Uterus (tissue), 4 donors: ENCODE measurements around the gene C11orf58. TPM values are rescaled to one million over a fixed set of nuclear protein-coding genes. Genes with fewer than 3 reads are reported as not detected.

Source experiments
- DNase-seq, 2 donors: peaks; one replicate each; pipeline ENCODE4 v3.0.0-alpha.2; 2019 to 2020
- H3K27ac ChIP-seq, 2 donors: fragments of 200-600 bp; sonication (generic); 1 replicate in 1 of 2; 2 replicates in 1 of 2; pipeline ENCODE4 v1.5.1; 2016 to 2018
- H3K27me3 ChIP-seq, 2 donors: fragments of 200-600 bp; sonication (generic); one replicate each; pipeline ENCODE4 v1.5.1; 2018 to 2019; ENCODE audit warnings: control low read depth in 1 of 2
- H3K36me3 ChIP-seq, 2 donors: fragments of 200-600 bp; sonication (generic); one replicate each; pipeline ENCODE4 v1.5.1; 2019; ENCODE audit warnings: control low read depth in 1 of 2
- H3K4me1 ChIP-seq, 2 donors: fragments of 200-600 bp; sonication (generic); one replicate each; pipeline ENCODE4 v1.5.1; 2018 to 2019; ENCODE audit warnings: control low read depth in 1 of 2
- H3K4me3 ChIP-seq, 2 donors: fragments of 200-600 bp; sonication (generic); 1 replicate in 1 of 2; 2 replicates in 1 of 2; pipeline ENCODE4 v1.5.1; 2018 to 2019; ENCODE audit warnings: mild to moderate bottlenecking in 1 of 2
- H3K9me3 ChIP-seq, 2 donors: fragments of 200-600 bp; sonication (generic); one replicate each; pipeline ENCODE4 v1.5.1; 2019; ENCODE audit warnings: control low read depth in 1 of 2
- CTCF ChIP-seq, 4 experiments: fragments of 200-600 bp in 2 of 4; fragments of 450-650 bp in 2 of 4; sonication (generic) in 2 of 4; IDR thresholded peaks; one replicate each; pipeline ENCODE4 v1.5.1; 2016 to 2019; ENCODE audit warnings: antibody characterized with exemption in 4 of 4, mild to moderate bottlenecking in 2 of 4, moderate library complexity in 1 of 4
- POLR2A ChIP-seq, 2 donors: fragments of 450-650 bp; IDR thresholded peaks; one replicate each; pipeline ENCODE4 v1.6.1; 2016; ENCODE audit warnings: antibody characterized with exemption in 2 of 2, mild to moderate bottlenecking in 1 of 2, moderate library complexity in 1 of 2
- intact Hi-C: fragments of 100-400 bp; cut with DNase I; formaldehyde crosslinking; loops from one replicate; pipeline ENCODE4 v1.15.1; 2023; ENCODE audit warnings: low total_unique reads
- total RNA-seq, 4 donors: library from RNA; depleted of rRNA in 3 of 4; stranded (reverse); fragments of >200 nt in 3 of 4; gene quantifications; one replicate each; pipeline versions ENCODE4 v1.1.0 to v1.2.4, GENCODE V29; 2014 to 2023
- donor health status: DM: yes; HTN: yes; CAD: no.

C11orf58 gene
- total RNA-seq, 4 donors from 2014 or later: 126 to 252 (median 148) TPM

GRCh38 chr11:16777613-16777975 lies 39.1 kb downstream of the C11orf58 start:
- no peak for DNase-seq
- Histone ChIP-seq H3K27ac (no peak overlapping the region), H3K4me3 (no peak overlapping the region), H3K9me3 (no peaks in the 10 kb centered on the region), H3K27me3 (no peaks in the 10 kb centered on the region), H3K4me1 (no peaks in the 10 kb centered on the region), H3K36me3 (no peaks in the 10 kb centered on the region)
- TF ChIP-seq CTCF (IDR thresholded peaks at IDR 0.05): no peak
- TF ChIP-seq POLR2A (IDR thresholded peaks at IDR 0.05): no peak
- intact Hi-C loops: no loop called here

- no peak overlapping the region for H3K27ac ChIP-seq
- intact Hi-C loops: no loop called here
Measured at GRCh38 chr11:16778286-16778685, 39.8 kb downstream of the C11orf58 start.

GRCh38 chr11:16778876-16779275 lies 40.4 kb downstream of the C11orf58 start:
- no peaks in the 10 kb centered on the region for H3K27me3 ChIP-seq
- DNase-seq: no peak
- no peak overlapping the region for H3K27ac ChIP-seq
- H3K4me1 ChIP-seq: no peaks in the 10 kb centered on the region
- no peaks in the 10 kb centered on the region for H3K36me3 ChIP-seq
- intact Hi-C loops: no loop called here
- no peaks in the 10 kb centered on the region for H3K9me3 ChIP-seq
- H3K4me3 ChIP-seq: no peak overlapping the region
- TF ChIP-seq POLR2A (IDR thresholded peaks at IDR 0.05) (no peak), CTCF (IDR thresholded peaks at IDR 0.05) (no peak)

More at GRCh38 chr11:16778286-16778685, 39.8 kb downstream of the C11orf58 start:
- H3K9me3 ChIP-seq: no peaks in the 10 kb centered on the region
- H3K27me3 ChIP-seq: no peaks in the 10 kb centered on the region
- DNase-seq: no peak
- TF ChIP-seq CTCF (IDR thresholded peaks at IDR 0.05) (no peak), POLR2A (IDR thresholded peaks at IDR 0.05) (no peak)
- no peak overlapping the region for H3K4me3 ChIP-seq
- H3K36me3 ChIP-seq: no peaks in the 10 kb centered on the region
- H3K4me1 ChIP-seq: no peaks in the 10 kb centered on the region

- no peak for TF ChIP-seq POLR2A (IDR thresholded peaks at IDR 0.05)
- no peak for TF ChIP-seq CTCF (IDR thresholded peaks at IDR 0.05)
- no peaks in the 10 kb centered on the region for H3K36me3 ChIP-seq
- H3K4me3 ChIP-seq: no peak overlapping the region
- no peaks in the 10 kb centered on the region for H3K27me3 ChIP-seq
- H3K27ac ChIP-seq: no peak overlapping the region
- H3K9me3 ChIP-seq: no peaks in the 10 kb centered on the region
- intact Hi-C loops: no loop called here
- no peaks in the 10 kb centered on the region for H3K4me1 ChIP-seq
- no peak for DNase-seq
Measured at GRCh38 chr11:16779436-16779835, 41.0 kb downstream of the C11orf58 start.

- no peak for TF ChIP-seq CTCF (IDR thresholded peaks at IDR 0.05)
- TF ChIP-seq POLR2A (IDR thresholded peaks at IDR 0.05): no peak
- DNase-seq: no peak
- H3K9me3 ChIP-seq: no peaks in the 10 kb centered on the region
- no peaks in the 10 kb centered on the region for H3K27me3 ChIP-seq
- no peaks in the 10 kb centered on the region for H3K36me3 ChIP-seq
- no peak overlapping the region for H3K4me3 ChIP-seq
- H3K27ac ChIP-seq: no peak overlapping the region
- H3K4me1 ChIP-seq: no peaks in the 10 kb centered on the region
- intact Hi-C loops: no loop called here
Measured at GRCh38 chr11:16780146-16780545, 41.7 kb downstream of the C11orf58 start.
